Measurements from ENCODE around the gene ZNF692.

DNA sequence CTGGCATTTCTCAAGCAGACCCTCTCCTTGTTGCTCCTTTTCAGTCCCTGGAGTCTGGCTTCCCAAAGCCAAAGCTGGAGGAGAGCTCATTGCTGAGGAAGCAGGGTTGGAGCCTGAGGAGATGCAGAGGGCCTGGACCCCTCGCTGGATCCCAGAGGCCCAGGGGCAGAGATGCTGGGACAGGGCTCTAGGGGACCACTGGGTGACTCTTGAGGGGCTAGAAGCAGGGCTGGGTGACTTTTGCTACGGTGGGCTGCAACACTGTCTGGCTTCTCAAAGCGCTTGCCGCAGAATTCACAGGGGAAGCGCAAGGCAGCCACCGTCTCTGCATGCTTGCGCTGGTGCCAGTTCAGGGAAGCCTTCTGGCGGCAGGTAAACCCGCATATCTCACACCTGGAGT, 8.8 kb downstream of the ZNF692 start:
- TF ChIP-seq, protein P1, sequence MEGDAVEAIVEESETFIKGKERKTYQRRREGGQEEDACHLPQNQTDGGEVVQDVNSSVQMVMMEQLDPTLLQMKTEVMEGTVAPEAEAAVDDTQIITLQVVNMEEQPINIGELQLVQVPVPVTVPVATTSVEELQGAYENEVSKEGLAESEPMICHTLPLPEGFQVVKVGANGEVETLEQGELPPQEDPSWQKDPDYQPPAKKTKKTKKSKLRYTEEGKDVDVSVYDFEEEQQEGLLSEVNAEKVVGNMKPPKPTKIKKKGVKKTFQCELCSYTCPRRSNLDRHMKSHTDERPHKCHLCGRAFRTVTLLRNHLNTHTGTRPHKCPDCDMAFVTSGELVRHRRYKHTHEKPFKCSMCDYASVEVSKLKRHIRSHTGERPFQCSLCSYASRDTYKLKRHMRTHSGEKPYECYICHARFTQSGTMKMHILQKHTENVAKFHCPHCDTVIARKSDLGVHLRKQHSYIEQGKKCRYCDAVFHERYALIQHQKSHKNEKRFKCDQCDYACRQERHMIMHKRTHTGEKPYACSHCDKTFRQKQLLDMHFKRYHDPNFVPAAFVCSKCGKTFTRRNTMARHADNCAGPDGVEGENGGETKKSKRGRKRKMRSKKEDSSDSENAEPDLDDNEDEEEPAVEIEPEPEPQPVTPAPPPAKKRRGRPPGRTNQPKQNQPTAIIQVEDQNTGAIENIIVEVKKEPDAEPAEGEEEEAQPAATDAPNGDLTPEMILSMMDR (optimal IDR thresholded peaks at IDR 0.05 in 1 of 3, IDR thresholded peaks at IDR 0.05 in 1 of 3, conservative IDR thresholded peaks at IDR 0.05 in 1 of 3; ENCODE audit: extremely low read depth in 1 of 3, insufficient read depth in 2 of 3, low read length in 3 of 3), result no peak
- TF ChIP-seq EZH2 (IDR thresholded peaks at IDR 0.05; ENCODE audit: low read length), result no peak

Measured in keratinocyte (primary cell).